Stromal cell of bone marrow (primary cell): Measurements from ENCODE around the gene SELL.
"Not testable (repeated sequence)": the region's sequence is repeated elsewhere in the genome, so short reads cannot be mapped to it uniquely, and the experiment has no call there.

Experiments
- DNase-seq: peaks from one replicate; pipeline ENCODE4 v3.0.0-alpha.2; 2012; ENCODE audit warnings: low read depth

SELL gene

GRCh38 chr1:169667227-169667639 is 44.2 kb downstream of the SELL start:
- DNase-seq = not testable (repeated sequence)

DNA sequence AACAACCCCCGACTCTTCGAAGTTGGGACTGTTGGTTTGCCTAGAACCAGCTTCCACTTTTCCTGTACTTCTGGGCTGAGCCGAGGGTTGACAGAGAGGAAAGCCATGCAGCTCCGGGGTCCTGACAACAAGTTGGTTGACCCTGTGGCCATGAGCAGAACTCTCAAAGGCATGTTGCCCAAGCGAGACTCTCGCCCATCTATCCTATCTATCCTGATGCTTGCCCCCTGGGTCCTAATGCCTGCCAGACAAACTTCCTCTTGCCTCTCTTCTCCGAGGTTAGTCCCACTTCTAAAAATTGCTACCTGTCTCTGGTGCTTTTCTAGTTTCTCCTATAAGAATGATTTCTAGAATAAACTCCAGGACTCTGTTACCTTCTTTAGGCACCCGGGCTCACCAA is 48.7 kb downstream of the SELL start:
- not testable (repeated sequence) for DNase-seq

GRCh38 chr1:169661066-169661465 is 50.4 kb downstream of the SELL start:
- not testable (repeated sequence) for DNase-seq

- DNase-seq = not testable (repeated sequence)
These were observed 52.6 kb downstream of the SELL start for GRCh38 chr1:169658777-169659176.

GRCh38 chr1:169653873-169654272 is 57.5 kb downstream of the SELL start:
- no peak for DNase-seq

GRCh38 chr1:169651035-169651434 is 60.4 kb downstream of the SELL start:
- DNase-seq = no peak

- DNase-seq = no peak
These were observed 60.9 kb downstream of the SELL start for GRCh38 chr1:169650551-169650950.

DNA sequence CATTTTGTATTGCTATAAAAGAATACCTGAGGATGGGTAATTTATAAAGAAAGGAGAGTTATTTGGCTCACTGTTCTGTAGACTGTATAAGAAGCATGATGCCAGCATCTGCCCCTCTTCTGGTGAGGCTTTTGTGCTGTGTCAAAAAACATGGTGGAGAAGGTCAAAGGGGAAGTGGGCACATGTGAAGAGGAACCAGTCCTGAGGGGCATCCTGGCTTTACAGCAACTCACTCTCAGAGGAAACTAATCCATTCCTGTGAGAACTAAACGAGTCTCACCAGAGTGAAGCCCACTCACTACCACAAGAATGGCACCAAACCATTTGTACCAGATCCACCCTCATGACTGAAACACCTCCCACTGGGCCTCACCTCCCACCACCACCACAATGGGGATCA is 62.7 kb downstream of the SELL start:
- DNase-seq = no peak

GRCh38 chr1:169648187-169648586 is 63.2 kb downstream of the SELL start:
- no peak for DNase-seq

DNA sequence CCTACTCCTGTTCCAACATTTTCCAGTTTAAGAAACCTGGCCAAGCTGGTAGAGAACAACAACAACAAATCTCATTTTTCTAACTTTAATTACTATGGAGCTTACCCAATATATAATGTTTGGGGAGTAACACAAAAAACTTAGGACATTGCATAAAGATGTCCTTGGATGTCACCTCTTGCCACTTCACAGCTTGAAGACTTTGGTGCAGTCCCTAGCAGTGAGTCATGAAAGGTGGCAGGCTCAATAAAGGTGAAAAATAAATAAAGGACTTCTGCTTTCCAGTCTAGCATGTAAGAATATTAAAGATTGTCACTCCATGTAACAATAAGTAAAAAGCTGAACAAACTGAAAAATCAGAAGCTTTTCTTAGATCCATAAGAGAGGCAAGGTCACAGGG is 63.9 kb downstream of the SELL start:
- DNase-seq = no peak

DNA sequence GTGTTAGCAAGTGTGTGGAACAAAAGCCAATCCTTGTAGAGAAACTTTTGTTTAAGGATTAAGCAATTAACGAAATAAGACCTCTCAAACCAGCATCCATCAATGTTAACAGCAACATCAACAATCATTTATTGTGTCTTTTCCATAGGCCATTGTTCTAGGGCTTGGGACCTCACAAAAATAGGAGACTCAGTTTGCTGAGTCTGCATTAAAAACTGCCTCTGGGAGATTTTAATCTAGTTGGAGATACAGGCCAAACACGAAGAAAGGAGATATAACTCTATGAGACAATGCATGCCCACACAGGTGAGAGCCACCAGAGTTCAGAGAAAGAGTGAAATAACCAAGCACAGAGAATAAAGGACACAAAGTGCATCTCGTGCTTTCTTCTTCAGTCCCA is 67.1 kb downstream of the SELL start:
- DNase-seq = no peak
